Activated T-helper 1 cell treated with anti-CD3 and anti-CD28 coated beads, Interleukin-12 subunit alpha, Interleukin-12 subunit beta, Interleukin-2, Interleukin-4 antibody, amounts not matched to agents 30 ng/mL and 10 ng/mL and 1 ng/mL, durations not matched to agents 14 hours and 24 hours and 36 hours (primary cell): ENCODE measurements around the gene GALNT7. TPM values are rescaled to one million over a fixed set of nuclear protein-coding genes. Genes with fewer than 3 reads are reported as not detected.
A peak's percentile ranks its signal among the peaks of the same experiment; 100 is the strongest.

Source experiments
- DNase-seq: peaks from one replicate; pipeline ENCODE4 v3.0.0; 2021; ENCODE audit warnings: low spot score
- H3K27ac Mint-ChIP-seq: one replicate; pipeline ENCODE4 v1.8.0; 2021; ENCODE audit warnings: mild to moderate bottlenecking, mixed read lengths
- H3K27me3 Mint-ChIP-seq: one replicate; pipeline ENCODE4 v1.8.0; 2022; ENCODE audit warnings: mild to moderate bottlenecking, moderate library complexity, mixed read lengths; ENCODE audit not compliant: insufficient read depth
- H3K36me3 Mint-ChIP-seq: one replicate; pipeline ENCODE4 v1.8.0; 2021; ENCODE audit warnings: low read depth, mixed read lengths
- H3K4me1 Mint-ChIP-seq: one replicate; pipeline ENCODE4 v1.8.0; 2021; ENCODE audit warnings: low read depth, mixed read lengths
- H3K4me3 Mint-ChIP-seq: one replicate; pipeline ENCODE4 v1.8.0; 2021; ENCODE audit warnings: mild to moderate bottlenecking, moderate library complexity, mixed read lengths
- H3K9me3 Mint-ChIP-seq: one replicate; pipeline ENCODE4 v1.8.0; 2021; ENCODE audit warnings: mixed read lengths
- intact Hi-C: fragments of 100-400 bp; cut with micrococcal nuclease; formaldehyde crosslinking; loops from one replicate; pipeline ENCODE4 v1.15.1; 2024
- total RNA-seq: library from RNA; stranded (reverse); gene quantifications from 2 replicates; pipeline ENCODE4 v1.2.3, GENCODE V29; 2022

Gene GALNT7
- total RNA-seq, 1 donor from 2014 or later, result 30.5 TPM

GRCh38 chr4:173370477-173371291 is 202.1 kb downstream of the GALNT7 start, which contains the start of gene SAP30:
SAP30 (plus strand) TSS chr4:173370954; CDS start chr4:173371183, 229 bp downstream.
- H3K4me1 Mint-ChIP-seq, result peaks cover 61% of the 10 kb centered on the region
- no peaks in the 10 kb centered on the region for H3K9me3 Mint-ChIP-seq
- H3K27me3 Mint-ChIP-seq, result no peaks in the 10 kb centered on the region
- intact Hi-C loops, result loop anchor here (1.0 to 5.0 kb wide), 4 partner anchors 36 to 912 kb away; partner anchors contain the start of genes CEP44, FBXO8, GALNT7 and HMGB2
- peaks cover 10% of the 10 kb centered on the region for H3K36me3 Mint-ChIP-seq
- peak within 1 kb of the TSS; percentile 100 for H3K4me3 Mint-ChIP-seq
- peak; percentile 92 for DNase-seq
- peak within 1 kb of the TSS; percentile 99 for H3K27ac Mint-ChIP-seq

GRCh38 chr4:173371292-173372192 is 202.9 kb downstream of the GALNT7 start:
- Mint-ChIP-seq H3K27me3 (no peaks in the 10 kb centered on the region), H3K9me3 (no peaks in the 10 kb centered on the region), H3K4me3 (peak overlapping the region; percentile 91), H3K36me3 (peaks cover 15% of the 10 kb centered on the region), H3K4me1 (peaks cover 57% of the 10 kb centered on the region), H3K27ac (peak overlapping the region; percentile 83)
- intact Hi-C loops, result loop anchor here (5.0 kb wide), 1 partner anchor 911 kb away; the partner anchor contains the start of genes CEP44 and FBXO8
- peak; percentile 30 for DNase-seq

Other genes with a start within 250 kb of the GALNT7 start
- 274 and 292 TPM in 2 replicates for gene HMGB2, start 165.5 kb downstream of the GALNT7 start, total RNA-seq
- gene SAP30, start 202.1 kb downstream of the GALNT7 start, total RNA-seq, result 29.3 and 30.9 TPM in 2 replicates
- gene SCRG1, start 230.3 kb downstream of the GALNT7 start, total RNA-seq, result not detected in 2 replicates